HepG2 (cell line): ENCODE results near the gene FBP1. TPM values are rescaled to one million over a fixed set of nuclear protein-coding genes. Genes with fewer than 3 reads are reported as not detected.

ENCODE experiments used
- ATAC-seq: fragments of 200-7000 bp; cut with Tn5 transposase; 3 replicates; pipeline ENCODE4 v1.9.1; 2020; ENCODE audit warnings: mild to moderate bottlenecking, moderate library complexity
- BruUV-seq: library from RNA; stranded (reverse); fragments of 400-500 nt; replicated peaks from 2 replicates; lab custom pipeline; 2021; lab: Mats Ljungman, UMichigan
- CTCF ChIA-PET: fragments of 300-600 bp; formaldehyde crosslinking; extraction: SDS; loops from one replicate; lab custom pipeline; 2021; ENCODE audit warnings: low total read pairs, inconsistent platforms, low intra/inter-chr PET ratio; lab: Yijun Ruan, JAX
- POLR2A ChIA-PET: fragments of 350-600 bp; sonication (Branson Sonifier 250); formaldehyde crosslinking; loops from one replicate; lab custom pipeline; 2020; ENCODE audit warnings: antibody characterized with exemption, inconsistent platforms; lab: Yijun Ruan, JAX
- DNase-seq: peaks from one replicate; pipeline ENCODE4 v3.0.0-alpha.2; 2015; ENCODE audit warnings: low spot score
- FAIRE-seq: peaks from 3 replicates; lab custom pipeline; 2011; peaks lifted over from hg19 to GRCh38; lab: Jason Lieb, UNC
- H2AFZ ChIP-seq: one replicate; pipeline ENCODE4 v1.6.1; 2011; ENCODE audit warnings: low read length, inconsistent platforms
- H3K27ac ChIP-seq: fragments of 300-600 bp; 3 replicates; pipeline ENCODE4 v1.8.0; 2011; ENCODE audit warnings: mixed run types, mild to moderate bottlenecking, mixed read lengths, low read length, inconsistent platforms; ENCODE audit not compliant: insufficient read depth; ENCODE audit errors: extremely low read length
- H3K27me3 ChIP-seq, 2 experiments: fragments of 200-600 bp in 1 of 2; 2 replicates in 1 of 2; 3 replicates in 1 of 2; pipeline versions ENCODE4 v1.6.0 to v1.8.0; 2011; ENCODE audit warnings: low read length in 2 of 2, mild to moderate bottlenecking in 2 of 2, moderate library complexity in 2 of 2, inconsistent platforms in 1 of 2; ENCODE audit not compliant: insufficient read depth in 2 of 2, control insufficient read depth in 1 of 2
- H3K36me3 ChIP-seq, 2 experiments: fragments of 200-600 bp in 1 of 2; replicated peaks in 1 of 2; 2 replicates in 1 of 2; 3 replicates in 1 of 2; pipeline versions ENCODE4 v1.5.1 to v1.8.0; 2011; ENCODE audit warnings: low read length in 2 of 2, inconsistent platforms in 1 of 2; ENCODE audit not compliant: insufficient read depth in 2 of 2, control insufficient read depth in 1 of 2
- H3K4me1 ChIP-seq: 2 replicates; pipeline ENCODE4 v1.5.1; 2012; ENCODE audit warnings: low read length, inconsistent platforms; ENCODE audit not compliant: insufficient read depth
- H3K4me2 ChIP-seq: 2 replicates; pipeline ENCODE4 v1.6.0; 2011; ENCODE audit warnings: low read depth, low read length, inconsistent platforms
- H3K4me3 ChIP-seq, 3 experiments: fragments of 200-600 bp in 1 of 3; sonication (generic), shearing (Covaris generic) in 1 of 3; replicated peaks in 1 of 3; 2 replicates each; pipeline ENCODE4 v1.5.1; 2011 to 2016; ENCODE audit warnings: low read length in 3 of 3, inconsistent platforms in 2 of 3, low read depth in 2 of 3, mild to moderate bottlenecking in 2 of 3, control low read depth in 1 of 3, mixed read lengths in 1 of 3; ENCODE audit not compliant: insufficient read depth in 1 of 3
- H3K79me2 ChIP-seq: one replicate; pipeline ENCODE4 v1.6.1; 2011; ENCODE audit warnings: low read length, inconsistent platforms; ENCODE audit not compliant: insufficient read depth
- H3K9ac ChIP-seq: 2 replicates; pipeline ENCODE4 v1.6.0; 2011; ENCODE audit warnings: mild to moderate bottlenecking, low read depth, low read length, inconsistent platforms; ENCODE audit not compliant: insufficient read depth
- H3K9me3 ChIP-seq: 2 replicates; pipeline ENCODE4 v1.5.1; 2012; ENCODE audit warnings: mild to moderate bottlenecking, low read length
- H4K20me1 ChIP-seq: 2 replicates; pipeline ENCODE4 v1.6.0; 2011; ENCODE audit warnings: inconsistent platforms, mild to moderate bottlenecking, low read length, moderate library complexity; ENCODE audit not compliant: insufficient read depth
- FIP1L1 ChIP-seq: fragments of 200-400 bp; formaldehyde crosslinking; IDR thresholded peaks from 2 replicates; pipeline ENCODE4 v1.6.1; 2018; ENCODE audit warnings: low read depth, mild to moderate bottlenecking, low read length, moderate library complexity, borderline replicate concordance; ENCODE audit not compliant: insufficient read depth
- KLF11 ChIP-seq: IDR thresholded peaks from 2 replicates; pipeline ENCODE4 v1.6.1; 2016; ENCODE audit warnings: missing compliant biosample characterization
- MTA1 ChIP-seq: sonication (generic); formaldehyde crosslinking; IDR thresholded peaks from 2 replicates; pipeline ENCODE4 v1.4.0; 2020; ENCODE audit warnings: missing genetic modification reagents, mild to moderate bottlenecking, borderline replicate concordance
- PCBP1 ChIP-seq: fragments of 200-400 bp; formaldehyde crosslinking; IDR thresholded peaks from 2 replicates; pipeline ENCODE4 v1.6.1; 2017; ENCODE audit warnings: mild to moderate bottlenecking, low read depth, low read length, borderline replicate concordance
- RFX5 ChIP-seq: IDR thresholded peaks from 2 replicates; pipeline ENCODE4 v1.6.1; 2011; ENCODE audit warnings: low read depth, low read length, improper control_type of control experiment
- ZBED4 ChIP-seq: sonication (generic); formaldehyde crosslinking; IDR thresholded peaks from 2 replicates; pipeline ENCODE4 v1.4.0; 2020; ENCODE audit warnings: missing genetic modification reagents, borderline replicate concordance
- ZNF776 ChIP-seq: sonication (generic); formaldehyde crosslinking; IDR thresholded peaks from 2 replicates; pipeline ENCODE4 v1.4.0; 2020; ENCODE audit warnings: mild to moderate bottlenecking, missing genetic modification reagents
- ZNF781 ChIP-seq: sonication (generic); formaldehyde crosslinking; IDR thresholded peaks from 2 replicates; pipeline ENCODE4 v1.5.1; 2020; ENCODE audit warnings: borderline replicate concordance, mild to moderate bottlenecking, missing genetic modification reagents; ENCODE audit errors: not compliant biosample characterization
- WGBS: methylation state at CpG from one replicate; pipeline ENCODE4 v1.1.6; 2017; ENCODE audit warnings: low lambda C conversion rate; 5-methylcytosine and 5-hydroxymethylcytosine counted together
- in situ Hi-C: cut with HindIII; loops from 2 replicates; pipeline ENCODE4 v1.10.0; 2017; ENCODE audit warnings: low pct_unique_long_range_greater_than_20kb; ENCODE audit not compliant: extremely low pct_ligation_motif_present
- intact Hi-C: fragments of 100-400 bp; cut with micrococcal nuclease; formaldehyde crosslinking; loops from one replicate; pipeline ENCODE4 v1.10.0; 2022; ENCODE audit not compliant: unreplicated experiment
- polyA plus RNA-seq, 8 experiments: library from polyadenylated mRNA; depleted of rRNA in 3 of 8; stranded (reverse) in 7 of 8; unstranded in 1 of 8; fragments of >200 nt; fragmentation: Illumina TruSeq in 4 of 8; extraction: Trizol in 4 of 8; gene quantifications; 2 replicates each; pipeline versions ENCODE4 v1.2.1 to v1.2.3, GENCODE V29; 2011 to 2016; ENCODE audit warnings: low read depth in 4 of 8, missing spikeins in 1 of 8, mixed read lengths in 1 of 8; ENCODE audit not compliant: insufficient read depth in 1 of 8
- total RNA-seq, 5 experiments: library from RNA; depleted of rRNA; stranded (reverse); fragments of >200 nt; fragmentation: Illumina TruSeq; extraction: Trizol; gene quantifications; 2 replicates each; pipeline ENCODE4 v1.2.3, GENCODE V29; 2016; ENCODE audit warnings: low read depth in 1 of 5

Gene FBP1
- total and polyA plus RNA-seq, 2 of the 13 experiments (the other 11 are each of a cell fraction or from before 2014, with no cell fraction given) = 0.29 to 0.53 TPM

GRCh38 chr9:94588681-94589080, 50.6 kb downstream of the FBP1 start:
- no peaks in the 10 kb centered on the region for H3K36me3 ChIP-seq
- FAIRE-seq (no peak), DNase-seq (no peak), ATAC-seq (no peak)
- H3K9ac ChIP-seq = no peak overlapping the region
- no peak overlapping the region for H3K4me2 ChIP-seq
- BruUV-seq = no TSS peak
- no peaks in the 10 kb centered on the region for H3K9me3 ChIP-seq
- 23% methylated on average over 3 of the region's 9 CpGs for WGBS
- ChIA-PET POLR2A (no interaction called here), CTCF (no interaction called here)
- H3K27me3 ChIP-seq = peaks cover 3 to 21% of the 10 kb centered on the region in 2 experiments; a peak in 3 of 5 replicates
- no peaks in the 10 kb centered on the region for H4K20me1 ChIP-seq
- intact Hi-C loops = no loop called here
- TF ChIP-seq ZNF781 (no peak), PCBP1 (no peak), RFX5 (no peak), MTA1 (CRISPR knock-in tag) (no peak), ZNF776 (CRISPR knock-in tag) (no peak), KLF11 (CRISPR knock-in tag) (no peak), ZBED4 (no peak), FIP1L1 (no peak)
- no peak overlapping the region for H2AFZ ChIP-seq
- no peak overlapping the region for H3K27ac ChIP-seq
- in situ Hi-C loops = no loop called here
- H3K4me3 ChIP-seq = no peak overlapping the region
- H3K4me1 ChIP-seq = peaks cover 20% of the 10 kb centered on the region
- no peaks in the 10 kb centered on the region for H3K79me2 ChIP-seq
